IPS-11a (cell line): ENCODE data around the gene DPP8.
"Not testable (repeated sequence)": the region's sequence is repeated elsewhere in the genome, so short reads cannot be mapped to it uniquely, and the experiment has no call there.

Experiments used
- H3K4me3 ChIP-seq: one replicate; pipeline ENCODE4 v1.5.1; 2013; ENCODE audit warnings: low read depth, low read length, control low read depth

Gene DPP8

DNA sequence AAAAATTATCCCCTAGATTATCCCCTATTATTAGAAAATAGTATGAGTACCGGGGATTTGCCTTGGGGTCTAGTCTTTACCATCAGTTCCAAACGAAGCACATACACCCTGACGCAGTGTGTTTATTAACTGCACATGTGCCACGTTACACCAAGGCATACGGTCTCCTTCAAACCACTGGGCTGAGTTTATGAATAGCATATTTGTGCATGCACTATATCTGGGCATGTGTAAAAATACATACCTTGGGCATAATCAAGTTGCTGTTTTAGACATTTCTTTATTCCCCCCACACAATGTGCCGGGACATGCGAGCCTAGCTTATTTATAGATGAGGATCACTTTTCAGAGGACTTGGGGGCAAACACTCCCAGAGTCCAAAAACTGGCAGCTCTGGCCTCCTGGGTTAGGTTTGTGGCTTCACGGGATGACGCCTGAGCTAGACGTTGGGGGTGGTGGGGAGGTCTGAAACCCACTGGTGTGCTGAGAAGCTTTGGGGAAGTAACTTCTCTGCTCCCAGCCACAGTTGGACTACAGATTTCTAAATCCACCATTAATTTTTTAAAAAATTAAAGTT is 111.0 kb downstream of the DPP8 start:
- H3K4me3 ChIP-seq: no peak overlapping the region

DNA sequence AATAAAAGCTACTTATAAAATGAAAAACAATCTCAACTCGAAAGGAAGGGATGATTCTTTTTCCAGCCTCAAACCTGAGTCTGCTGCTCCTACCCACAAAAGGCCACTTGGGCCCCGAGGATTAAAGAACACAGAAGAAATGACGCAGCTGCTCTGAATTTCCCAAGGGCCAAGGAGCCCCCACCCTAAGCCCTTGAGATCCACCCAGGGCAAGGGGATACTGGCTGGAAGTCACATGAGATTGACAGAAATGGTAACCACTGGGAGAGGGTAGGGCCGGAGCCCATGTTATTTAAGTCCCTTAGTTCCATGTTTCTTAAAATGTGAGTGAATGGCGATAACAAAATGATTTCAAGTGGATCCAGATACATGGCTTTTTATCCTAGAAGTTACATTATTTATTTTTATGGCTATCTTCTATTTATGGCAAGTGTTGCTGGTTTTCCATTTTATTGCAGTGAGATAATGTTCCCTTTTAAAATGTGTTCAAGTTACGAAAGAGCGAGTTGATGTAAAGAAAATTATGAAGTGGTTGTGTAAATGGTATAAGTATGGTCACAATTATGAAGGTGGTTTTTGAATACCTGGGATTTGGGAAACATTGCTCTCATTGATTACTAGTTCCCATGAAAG is 111.6 kb downstream of the DPP8 start:
- H3K4me3 ChIP-seq: no peak overlapping the region

DNA sequence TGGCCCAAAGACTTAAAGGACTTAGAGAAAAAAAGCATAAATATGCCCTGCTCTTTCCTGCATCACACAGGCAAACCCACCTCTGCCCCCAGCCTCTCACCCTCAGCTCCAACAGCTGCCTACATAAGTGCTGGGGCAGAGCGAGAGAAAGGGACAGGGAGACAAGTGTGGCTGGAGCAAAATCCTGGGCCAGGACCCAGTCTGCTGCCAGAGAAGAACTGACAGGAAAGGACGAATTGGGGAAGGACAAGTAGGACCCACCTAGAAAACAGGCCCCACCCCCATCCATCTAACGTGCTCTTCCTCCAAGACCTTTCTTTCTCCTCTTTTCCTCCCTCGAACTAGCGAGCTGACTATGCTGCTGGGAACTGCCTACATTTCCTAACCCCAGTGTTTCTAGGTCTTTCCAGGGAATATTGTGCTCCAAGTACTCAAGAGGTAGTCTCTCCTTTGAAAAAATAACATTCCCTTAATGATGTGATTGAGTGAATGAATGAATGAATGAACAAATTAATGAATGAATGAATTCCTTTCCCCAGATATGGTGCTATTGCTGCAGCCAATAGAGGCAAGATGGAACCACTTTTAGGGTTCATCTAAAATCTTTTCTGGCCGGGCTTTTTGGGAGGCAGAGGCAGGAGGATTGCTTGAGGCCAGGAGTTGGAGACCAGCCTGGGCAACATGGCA is 113.2 kb downstream of the DPP8 start:
- no peak overlapping the region for H3K4me3 ChIP-seq

DNA sequence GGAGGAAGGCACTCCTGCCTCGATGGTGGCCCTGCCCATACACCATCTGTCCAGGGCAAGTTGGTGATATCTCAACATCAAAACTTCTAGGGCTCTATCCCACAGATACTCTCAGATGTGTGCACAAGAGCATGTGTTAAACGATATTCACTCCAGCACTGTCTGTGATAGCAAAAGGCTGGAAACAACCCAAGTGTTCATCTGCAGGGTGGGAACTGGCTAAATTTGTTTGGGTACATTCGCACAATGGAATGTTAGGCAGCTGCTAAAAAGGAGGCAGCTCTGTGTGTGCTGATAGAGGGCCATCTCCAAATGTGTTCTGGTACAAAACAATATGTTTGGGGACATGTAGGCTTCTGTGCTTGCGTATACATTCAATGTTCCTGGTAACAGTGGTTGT is 114.5 kb downstream of the DPP8 start:
- no peak overlapping the region for H3K4me3 ChIP-seq

DNA sequence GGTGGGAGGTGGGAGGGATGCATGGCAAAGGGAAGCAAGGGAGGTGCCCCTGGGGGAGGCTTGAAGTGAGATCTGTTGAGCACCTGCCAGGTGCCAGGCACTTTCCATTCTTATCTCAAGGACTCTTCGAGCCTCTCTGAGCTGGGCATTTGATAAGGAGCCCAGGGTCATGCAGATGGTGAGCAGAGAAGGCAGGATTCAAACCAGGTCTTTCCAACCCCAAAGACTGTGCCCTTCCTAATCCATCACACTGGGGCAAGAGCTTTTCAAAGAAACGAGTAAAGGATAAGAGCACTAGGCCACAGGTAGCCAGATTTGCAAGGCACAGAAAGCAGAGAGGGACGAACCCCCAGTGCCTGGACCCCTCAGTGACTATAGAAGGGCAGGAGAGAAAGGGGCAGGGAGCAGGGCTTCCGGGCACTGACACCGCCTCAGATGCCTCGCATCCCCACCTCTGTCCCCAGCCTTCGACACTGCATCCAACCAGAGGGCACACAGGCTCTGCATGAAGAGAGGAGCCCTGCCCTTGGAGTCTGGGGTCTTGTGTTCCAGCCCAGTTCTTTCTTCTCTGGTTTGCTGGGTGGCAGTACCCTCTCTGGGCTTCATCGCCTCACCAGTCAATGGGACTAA is 115.8 kb downstream of the DPP8 start:
- H3K4me3 ChIP-seq: no peak overlapping the region

DNA sequence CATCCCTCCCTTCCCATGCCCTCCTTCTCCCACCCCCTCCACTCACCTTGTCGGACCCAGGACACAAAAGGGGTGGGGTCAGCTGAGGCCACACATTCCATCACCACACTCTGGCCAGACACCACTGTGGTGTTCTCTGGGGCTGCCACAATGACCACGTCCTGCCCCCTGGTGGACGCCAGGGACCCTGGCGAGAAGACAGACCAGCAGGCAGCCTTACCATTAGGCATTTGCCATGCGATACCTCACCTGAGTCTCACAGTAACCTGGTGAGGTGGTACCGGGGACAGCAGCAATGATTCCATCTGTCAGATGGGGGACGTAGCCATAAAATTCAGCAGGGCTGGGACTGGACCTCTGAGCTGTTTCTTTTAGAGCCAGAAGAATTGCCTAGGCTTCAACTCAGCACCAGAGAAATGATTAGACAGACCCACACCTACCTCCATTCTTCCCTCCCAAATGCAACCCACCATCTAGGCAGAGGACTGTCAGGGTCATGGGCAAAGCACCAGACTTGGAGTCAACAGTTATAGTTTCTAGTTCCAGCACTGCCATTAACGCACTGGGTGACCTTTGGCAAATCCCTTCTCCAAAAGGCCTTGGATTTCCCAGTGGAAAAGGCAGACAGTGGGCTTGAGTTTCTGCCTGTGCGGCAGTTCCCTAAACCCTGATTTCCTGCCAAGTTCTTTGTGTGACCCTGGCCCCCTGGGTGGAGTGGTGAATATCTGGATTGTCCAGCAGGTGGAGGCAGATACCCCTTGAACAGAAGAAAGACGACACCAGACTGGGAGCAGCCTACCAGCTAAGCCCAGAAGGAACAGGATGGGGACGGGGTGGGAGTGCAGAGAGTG is 116.5 kb downstream of the DPP8 start:
- H3K4me3 ChIP-seq: no peak overlapping the region

DNA sequence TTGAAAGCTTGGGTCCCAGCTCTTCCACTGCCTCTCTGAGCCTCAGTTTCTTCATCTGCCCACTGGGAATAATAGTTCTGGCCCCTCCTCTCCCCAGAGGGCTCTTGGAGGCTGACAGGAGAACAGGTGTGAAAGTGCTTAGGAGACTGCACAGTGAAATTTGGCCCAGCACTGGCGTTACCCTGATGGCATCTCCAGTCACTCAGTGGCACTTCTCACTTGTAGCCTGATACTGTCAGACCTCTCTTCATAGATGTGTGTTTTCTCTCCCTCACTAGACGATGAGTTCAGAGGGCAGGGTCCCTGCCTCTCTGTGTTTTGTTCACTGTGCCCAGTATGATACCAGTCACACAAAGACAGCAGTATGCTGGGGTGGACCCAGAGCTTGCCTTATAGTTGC is 117.5 kb downstream of the DPP8 start:
- no peak overlapping the region for H3K4me3 ChIP-seq

DNA sequence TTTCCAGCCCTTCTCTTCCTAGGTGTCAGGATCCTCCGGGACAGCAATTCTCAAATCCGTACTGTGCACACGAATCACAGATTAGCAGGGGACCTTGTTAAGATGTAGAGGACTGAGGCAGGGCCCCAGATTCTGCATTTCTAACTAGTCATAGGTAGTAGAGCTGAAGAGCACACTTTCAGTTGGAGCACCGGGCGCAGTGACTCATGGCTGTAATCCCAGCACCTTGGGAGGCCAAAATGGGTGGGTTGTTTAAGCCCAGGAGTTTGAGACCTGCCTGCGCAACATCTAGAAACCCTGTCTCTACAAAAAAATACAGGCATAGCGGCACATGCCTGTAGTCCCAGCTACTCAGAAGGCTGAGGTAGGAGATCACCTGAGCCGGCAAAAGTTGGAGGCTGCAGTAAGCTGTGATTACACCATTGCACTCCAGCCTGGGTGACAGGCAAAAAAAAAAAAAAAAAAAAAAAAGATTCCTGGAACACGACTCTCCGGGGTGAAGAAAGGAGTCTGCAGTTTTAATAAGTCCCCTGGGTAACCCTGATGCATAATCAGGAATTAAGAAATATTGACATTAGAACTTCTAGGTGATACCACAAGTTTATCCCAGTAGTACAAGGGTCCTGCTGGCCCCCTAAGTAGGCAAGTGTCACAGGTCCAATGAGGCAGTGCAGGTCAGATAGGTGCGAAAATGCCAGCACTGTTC is 118.3 kb downstream of the DPP8 start:
- no peak overlapping the region for H3K4me3 ChIP-seq

DNA sequence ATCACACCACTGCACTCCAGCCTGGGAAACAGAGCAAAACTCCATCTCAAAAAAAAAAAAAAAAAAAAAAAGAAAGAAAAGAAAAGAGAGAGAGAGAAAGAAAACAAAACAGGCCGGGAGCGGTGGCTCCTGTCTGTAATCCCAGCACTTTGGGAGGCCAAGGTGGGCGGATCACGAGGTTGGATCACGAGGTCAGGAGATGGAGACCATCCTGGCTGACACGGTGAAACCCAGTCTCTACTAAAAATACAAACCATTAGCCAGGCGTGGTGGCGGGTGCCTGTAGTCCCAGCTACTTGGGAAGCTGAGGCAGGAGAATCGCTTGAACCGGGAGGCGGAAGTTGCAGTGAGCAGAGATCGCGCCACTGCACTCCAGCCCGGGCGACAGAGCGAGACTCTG is 119.0 kb downstream of the DPP8 start:
- H3K4me3 ChIP-seq: not testable (repeated sequence)

DNA sequence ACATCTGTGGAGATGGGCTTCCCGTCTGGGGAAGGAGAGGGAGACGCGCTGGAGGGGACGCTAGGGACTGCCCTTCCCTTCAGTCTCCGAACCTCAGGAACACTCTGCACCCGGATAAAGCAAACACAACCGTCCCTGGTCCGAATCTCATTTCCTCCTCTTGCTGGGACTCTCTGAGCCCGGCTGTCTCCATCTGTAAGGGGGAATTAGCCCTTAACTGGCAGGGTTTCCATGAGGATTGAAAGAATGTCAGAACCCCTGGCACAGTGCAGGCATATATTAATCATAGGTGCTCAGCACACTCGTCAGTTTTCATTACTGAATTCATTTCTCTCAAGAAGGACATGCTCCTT is 120.5 kb downstream of the DPP8 start:
- H3K4me3 ChIP-seq: peak overlapping the region; percentile 20

DNA sequence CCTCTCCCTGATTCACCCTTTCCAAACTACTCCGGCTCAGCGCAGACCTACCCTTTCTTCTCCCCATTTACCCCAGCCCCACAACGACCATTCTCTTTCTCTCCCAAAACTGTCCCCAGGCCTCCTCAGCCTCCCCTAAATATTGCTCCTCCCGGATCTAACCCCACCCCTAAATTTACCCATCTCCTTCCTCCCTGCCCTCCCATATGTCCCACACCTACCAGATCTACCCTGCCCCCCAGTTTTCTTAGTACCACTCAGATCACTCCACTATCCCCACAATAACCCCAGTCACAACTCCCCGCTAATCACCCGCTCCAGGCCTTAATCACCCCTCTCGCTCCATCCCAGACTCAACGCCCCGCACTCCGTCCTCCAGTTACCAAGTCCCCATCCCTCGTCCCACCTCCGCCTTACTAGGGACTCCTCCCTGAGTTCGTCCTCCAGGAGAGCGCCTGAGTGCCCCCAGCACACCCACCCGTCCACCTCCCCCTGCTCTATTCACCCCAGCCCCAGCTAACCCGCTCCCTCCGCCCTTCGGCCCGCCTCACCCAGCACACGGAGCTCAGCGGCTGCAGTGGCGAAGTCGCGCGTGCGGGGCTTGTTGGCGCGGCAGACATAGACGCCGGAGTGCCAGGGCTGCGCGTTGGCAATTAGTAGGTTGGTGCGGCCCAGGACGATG is 121.1 kb downstream of the DPP8 start:
- H3K4me3 ChIP-seq: peak overlapping the region; percentile 20

DNA sequence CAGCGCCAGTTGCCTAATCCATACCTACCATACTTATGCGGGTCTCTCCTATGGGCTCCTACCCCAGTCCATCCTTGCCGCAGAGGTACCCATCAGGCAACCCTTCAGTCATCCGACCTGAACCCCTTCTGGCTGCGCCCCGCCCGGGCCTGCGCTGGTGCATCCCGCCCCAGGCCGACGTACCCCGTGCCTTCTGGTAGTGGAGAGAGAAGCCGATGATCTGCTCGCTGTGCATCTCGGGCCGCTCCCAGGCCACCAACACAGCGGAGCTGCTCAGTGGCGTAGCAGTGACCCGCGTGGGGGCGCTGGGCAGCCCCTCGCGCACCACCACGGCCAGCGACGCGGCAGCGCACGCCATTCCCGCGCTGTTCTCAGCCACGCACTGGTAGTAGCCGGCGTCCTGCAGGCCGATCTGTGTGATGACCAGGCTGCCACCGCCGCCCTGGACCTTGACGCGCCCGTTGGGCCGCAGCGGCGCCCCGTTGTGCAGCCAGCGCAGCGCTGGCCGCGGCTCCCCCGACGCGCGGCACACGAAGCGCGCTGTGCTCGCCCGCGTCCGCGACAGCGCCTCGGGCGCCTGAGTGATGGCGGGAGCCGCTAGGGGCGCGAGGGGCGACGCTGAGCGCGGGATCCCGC is 121.8 kb downstream of the DPP8 start:
- peak overlapping the region; percentile 20 for H3K4me3 ChIP-seq

DNA sequence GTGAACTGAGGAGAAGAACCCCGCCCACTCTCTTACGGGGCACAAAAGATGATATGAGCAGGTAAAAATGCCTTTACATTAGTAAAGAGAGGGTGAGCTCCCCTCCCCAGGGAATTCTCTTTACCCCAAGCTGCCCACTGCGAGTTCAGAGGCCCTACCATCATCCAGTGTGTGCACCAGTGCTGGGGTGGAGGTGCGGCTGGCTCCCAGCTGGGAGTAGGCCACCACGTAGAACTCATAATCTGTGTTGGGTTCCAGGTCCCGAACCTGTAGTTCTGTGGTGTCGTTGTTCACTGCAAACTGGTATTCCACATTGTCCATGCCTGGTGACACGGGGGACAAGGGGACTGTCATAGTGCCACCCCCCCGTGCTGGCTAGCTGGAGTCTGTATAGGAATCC is 122.6 kb downstream of the DPP8 start:
- no peak overlapping the region for H3K4me3 ChIP-seq

DNA sequence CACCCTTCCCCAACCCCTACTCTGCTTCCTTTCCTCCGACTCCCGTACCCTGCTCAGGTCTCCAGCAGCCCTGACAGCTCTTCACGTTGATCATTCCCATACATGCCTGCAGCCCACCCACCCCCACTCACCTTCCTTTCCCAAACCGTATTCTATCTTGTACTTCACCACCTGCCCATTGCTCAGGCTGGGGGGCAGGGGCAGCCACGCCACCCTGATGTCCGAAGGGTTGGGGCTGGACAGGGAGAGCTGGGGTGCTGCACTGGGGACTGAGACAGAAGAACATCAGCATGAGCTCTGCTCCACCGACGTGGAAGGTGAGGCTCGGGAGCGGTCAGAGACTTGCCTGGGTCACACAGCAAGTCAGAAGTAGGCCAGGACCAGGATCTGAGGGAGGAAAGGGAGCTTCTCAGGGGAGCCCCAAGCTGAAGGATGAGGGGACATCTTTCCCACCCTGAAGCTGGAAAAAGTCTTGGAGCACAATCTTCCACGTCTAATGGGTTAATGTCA is 123.2 kb downstream of the DPP8 start:
- no peak overlapping the region for H3K4me3 ChIP-seq

DNA sequence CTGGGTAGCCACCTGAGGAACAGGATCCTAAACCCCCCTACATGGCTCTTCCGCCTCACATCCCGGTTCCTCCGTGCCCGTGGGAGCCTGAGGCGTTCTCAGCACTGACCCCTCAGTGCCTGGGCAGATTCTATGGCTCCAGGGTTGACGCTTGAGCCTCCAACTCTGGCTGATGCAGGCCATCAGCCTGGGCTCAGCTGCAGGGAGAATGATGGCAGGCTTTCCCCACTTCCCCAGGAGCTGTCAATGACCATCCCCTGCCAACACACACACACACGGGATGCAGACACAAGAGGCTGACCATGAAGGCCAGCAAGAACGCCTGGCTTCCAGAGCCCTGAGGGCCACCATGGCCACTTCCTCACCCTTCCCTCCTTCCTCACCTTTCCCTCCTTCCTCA is 123.9 kb downstream of the DPP8 start:
- no peak overlapping the region for H3K4me3 ChIP-seq

DNA sequence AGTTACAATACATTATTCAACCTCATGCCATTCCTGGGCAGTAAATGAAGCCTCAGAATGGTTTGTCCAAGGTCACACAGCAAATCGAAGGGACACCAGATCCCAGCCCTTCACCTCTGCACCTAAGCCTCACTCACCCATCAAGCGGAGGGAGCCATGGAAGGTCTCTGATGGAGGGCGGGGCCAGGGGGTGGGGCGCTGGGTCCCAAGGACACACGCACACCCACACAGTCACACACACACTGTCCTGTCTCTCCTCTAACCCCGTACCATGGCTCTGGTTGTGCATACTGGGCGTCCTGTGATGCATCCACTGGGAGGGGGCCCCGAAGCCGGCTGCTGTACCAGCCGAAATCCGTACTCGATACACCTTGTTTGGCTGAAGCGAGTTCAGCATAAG is 124.4 kb downstream of the DPP8 start:
- H3K4me3 ChIP-seq: no peak overlapping the region
